Stimulated activated CD8-positive, alpha-beta memory T cell treated with anti-CD3 and anti-CD28 coated beads, Interleukin-12 subunit alpha, Interleukin-12 subunit beta, amount 100 ng/mL, for 1 hour (primary cell): Measurements from ENCODE around the gene WRNIP1.

Experiments used
- DNase-seq: peaks from one replicate; pipeline ENCODE4 v3.0.0-alpha.2; 2020; ENCODE audit warnings: low read depth

Gene WRNIP1

DNA sequence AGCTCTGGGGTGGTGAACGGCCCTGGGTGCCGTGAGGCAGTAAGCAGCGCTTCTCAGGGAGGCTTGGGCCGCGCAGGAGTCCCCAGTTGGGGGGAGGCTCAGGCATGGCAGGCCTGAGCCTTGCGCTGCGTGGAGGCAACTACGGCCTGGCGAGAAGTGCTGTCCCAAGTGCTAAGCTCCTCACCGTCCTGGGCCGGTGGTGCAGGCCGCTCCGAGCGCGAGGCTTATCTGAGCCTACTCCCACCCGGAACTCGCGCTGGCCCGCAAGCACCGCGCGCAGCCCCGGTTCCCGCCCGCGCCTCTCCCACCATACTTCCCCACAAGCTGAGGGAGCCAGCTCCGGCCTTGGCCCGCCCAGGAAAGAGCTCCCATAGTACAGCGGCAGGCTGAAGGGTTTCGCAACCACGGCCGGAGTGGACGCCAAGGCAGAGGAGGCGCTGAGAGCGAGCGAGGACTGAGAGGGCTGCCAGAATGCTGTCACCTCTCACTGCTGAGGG is 1.8 kb upstream of the WRNIP1 start:
- DNase-seq, result no peak

- DNase-seq, result no peak
Observed at GRCh38 chr6:2763876-2764540, 1.2 kb upstream of the WRNIP1 start.

- peak; percentile 50 for DNase-seq
Observed at GRCh38 chr6:2764610-2765165, 505 bp upstream of the WRNIP1 start.

- DNase-seq, result no peak
Observed at GRCh38 chr6:2765896-2766766, 938 bp downstream of the WRNIP1 start.

GRCh38 chr6:2766767-2767656 is 1.8 kb downstream of the WRNIP1 start:
- DNase-seq, result no peak

DNA sequence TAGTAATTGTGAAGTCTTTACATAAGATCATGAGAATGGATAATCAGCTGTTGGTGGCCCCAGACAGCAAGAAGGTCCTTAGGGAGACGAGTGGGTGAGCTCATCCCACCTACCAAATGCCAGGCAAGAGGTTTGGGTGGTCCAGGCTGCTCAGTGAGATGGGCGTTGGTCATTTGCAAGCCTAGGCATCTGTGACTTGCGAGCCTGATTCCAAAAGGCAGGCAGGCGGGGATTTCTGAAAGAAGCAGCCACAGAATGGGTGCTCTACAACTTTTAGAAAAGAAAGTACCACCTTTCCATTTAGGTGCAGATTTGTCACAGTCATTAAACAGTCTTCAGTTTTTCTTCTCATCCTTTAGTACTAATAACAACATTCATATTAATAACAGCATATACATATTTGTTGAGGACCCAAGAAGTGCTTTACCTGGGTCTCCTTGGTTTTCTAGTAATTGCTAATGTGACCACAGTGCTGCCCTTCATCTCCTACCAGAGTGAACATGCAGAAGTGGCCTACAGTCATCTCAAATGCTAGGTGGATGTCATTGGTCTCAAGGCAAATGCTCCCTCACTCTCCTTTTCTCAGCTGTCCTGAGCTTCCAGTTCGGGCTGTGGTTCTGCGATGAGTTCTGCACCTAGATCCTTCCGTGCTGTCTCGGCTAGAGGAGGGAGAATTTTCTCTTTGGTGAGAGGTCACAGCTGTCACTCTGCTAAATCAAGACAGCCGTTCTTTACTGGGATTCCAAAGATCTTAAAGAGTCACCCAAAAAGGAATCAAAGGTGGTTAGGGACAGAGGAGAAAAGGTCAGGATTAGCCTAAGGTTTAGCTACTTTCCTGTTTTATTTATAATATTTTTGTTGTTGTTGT is 2.7 kb downstream of the WRNIP1 start:
- DNase-seq, result no peak

- no peak for DNase-seq
Observed at GRCh38 chr6:2768696-2769095, 3.5 kb downstream of the WRNIP1 start.

GRCh38 chr6:2770171-2770570 is 5.0 kb downstream of the WRNIP1 start:
- DNase-seq, result no peak

DNA sequence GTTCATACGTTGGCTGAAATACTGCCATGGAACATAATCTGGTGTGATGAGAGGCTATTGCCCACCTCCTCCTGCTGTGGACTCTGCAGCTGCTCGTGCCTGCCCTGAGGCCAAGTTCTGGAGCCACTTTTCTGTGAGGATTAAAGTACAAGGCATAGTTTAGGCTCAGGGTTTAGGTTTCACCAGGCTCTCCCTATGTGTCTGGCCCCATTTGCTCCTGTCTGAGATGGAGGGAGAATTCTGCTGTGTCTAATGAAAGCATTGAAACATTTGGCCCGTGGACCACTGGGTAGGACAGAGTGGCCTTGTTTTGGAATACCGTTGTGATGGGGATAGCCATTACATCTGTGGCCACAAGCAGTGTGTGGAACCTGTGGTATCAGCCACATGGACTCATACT is 5.9 kb downstream of the WRNIP1 start:
- DNase-seq, result no peak

GRCh38 chr6:2772840-2773239 is 7.6 kb downstream of the WRNIP1 start:
- DNase-seq, result no peak

DNA sequence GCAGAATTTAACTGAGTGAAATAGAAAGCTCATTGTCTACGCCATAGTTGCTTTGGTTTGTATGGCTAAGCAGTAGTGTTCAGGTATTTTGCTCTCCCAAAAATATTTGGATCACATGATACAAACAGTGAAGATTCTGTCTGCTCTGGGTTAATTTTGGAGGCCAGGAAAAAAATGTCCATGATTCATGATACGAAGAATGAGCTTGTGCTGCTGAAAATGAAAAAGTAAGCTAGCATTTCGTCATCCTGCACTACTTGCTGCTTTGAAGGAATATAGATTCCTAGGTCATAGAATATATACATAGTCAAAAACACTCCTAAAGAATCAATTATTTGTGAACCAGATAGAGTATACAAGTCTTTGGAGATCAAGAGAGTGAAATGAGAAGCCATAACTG is 8.3 kb downstream of the WRNIP1 start:
- no peak for DNase-seq

- no peak for DNase-seq
Observed at GRCh38 chr6:2775003-2775402, 9.8 kb downstream of the WRNIP1 start.

GRCh38 chr6:2777249-2777648 is 12.1 kb downstream of the WRNIP1 start:
- DNase-seq, result no peak

- DNase-seq, result no peak
Observed at GRCh38 chr6:2780102-2780737, 15.0 kb downstream of the WRNIP1 start.

DNA sequence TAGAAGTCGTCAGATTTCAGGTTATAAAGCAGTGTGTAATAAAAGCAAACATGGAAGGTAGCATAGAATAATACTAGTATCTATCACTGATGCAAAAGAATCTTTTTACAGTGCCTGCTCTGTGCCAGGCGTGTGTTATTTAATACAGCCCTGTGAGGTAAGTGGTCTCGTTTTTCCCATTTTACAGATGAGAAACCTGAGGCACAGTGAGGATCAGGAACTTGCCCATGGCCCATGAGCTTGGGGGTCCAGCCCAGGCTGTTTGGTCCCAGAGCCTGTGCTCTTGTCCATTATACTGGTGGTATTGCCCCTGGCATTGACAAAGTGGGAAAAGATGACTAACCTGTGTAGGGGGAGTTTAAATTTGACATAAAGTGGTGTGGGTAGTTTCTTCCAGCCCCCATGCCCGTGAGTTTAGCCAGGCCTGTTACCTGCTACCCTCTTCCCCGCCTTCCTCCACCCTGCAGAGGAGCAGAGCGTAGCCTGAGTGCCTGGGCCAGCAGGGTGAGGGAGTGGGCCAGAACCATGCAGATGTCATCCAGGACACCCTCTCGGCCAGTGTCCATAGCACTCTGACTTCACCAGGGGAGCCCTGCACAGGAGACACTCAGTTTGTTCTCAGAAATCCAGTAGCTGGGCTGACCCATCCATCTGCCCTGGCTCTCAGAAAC is 16.6 kb downstream of the WRNIP1 start:
- no peak for DNase-seq

- no peak for DNase-seq
Observed at GRCh38 chr6:2782356-2782708, 17.1 kb downstream of the WRNIP1 start.

- no peak for DNase-seq
Observed at GRCh38 chr6:2782825-2783187, 17.6 kb downstream of the WRNIP1 start.

DNA sequence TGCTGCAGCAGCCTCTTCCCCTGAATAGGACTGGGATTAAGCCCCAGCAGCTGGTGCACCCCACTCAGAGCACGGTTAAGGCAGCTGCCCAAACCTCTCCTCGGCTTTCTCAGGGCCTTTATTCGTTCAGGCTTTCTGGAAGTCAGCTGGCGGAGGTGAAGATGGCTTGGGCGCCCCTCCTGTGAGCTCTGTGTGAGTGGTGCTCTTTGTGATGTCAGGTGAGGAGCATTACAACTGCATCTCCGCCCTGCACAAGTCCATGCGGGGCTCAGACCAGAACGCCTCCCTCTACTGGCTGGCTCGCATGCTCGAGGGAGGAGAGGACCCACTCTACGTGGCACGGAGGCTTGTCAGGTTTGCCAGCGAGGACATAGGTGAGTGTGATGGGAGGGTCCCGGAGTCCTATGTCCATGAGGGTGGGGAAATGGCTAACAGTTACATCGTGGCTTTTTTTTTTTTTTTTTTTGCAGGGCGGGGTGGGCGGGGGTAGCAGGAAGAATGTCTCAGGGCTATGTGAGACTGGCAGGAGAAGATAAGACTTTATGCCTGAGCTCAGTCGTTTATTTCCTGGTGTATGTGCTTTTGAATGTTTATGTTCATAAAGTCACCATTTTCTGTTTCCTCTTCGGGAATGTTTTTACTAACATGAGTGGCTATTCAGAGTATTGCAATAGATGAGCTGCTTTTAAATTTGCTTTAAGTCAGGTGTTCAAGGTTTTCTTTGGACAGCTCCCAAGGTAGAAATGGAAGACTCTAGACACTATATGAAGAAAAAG is 18.2 kb downstream of the WRNIP1 start:
- no peak for DNase-seq

- no peak for DNase-seq
Observed at GRCh38 chr6:2784061-2784460, 18.9 kb downstream of the WRNIP1 start.
